Thoracic aorta (tissue), 2 donors: Measurements from ENCODE around the gene POLR3E. TPM values are rescaled to one million over a fixed set of nuclear protein-coding genes. Genes with fewer than 3 reads are reported as not detected.

Experiments
- ATAC-seq: fragments of 150-250 bp; one replicate; pipeline ENCODE4 v1.8.0; 2017; ENCODE audit warnings: low read depth; ENCODE audit not compliant: insufficient number of reproducible peaks, low FRiP score
- DNase-seq: peaks from one replicate; pipeline ENCODE4 v3.0.0-alpha.2; 2020; ENCODE audit warnings: low spot score
- H3K27ac ChIP-seq, 2 donors: fragments of 200-600 bp; sonication (generic); 1 replicate in 1 of 2; 2 replicates in 1 of 2; pipeline ENCODE4 v1.5.1; 2016; ENCODE audit warnings: mild to moderate bottlenecking in 2 of 2, moderate library complexity in 2 of 2
- H3K27me3 ChIP-seq: fragments of 200-600 bp; sonication (generic); replicated peaks from 2 replicates; pipeline ENCODE4 v1.6.0; 2016; ENCODE audit warnings: mild to moderate bottlenecking; ENCODE audit not compliant: insufficient read depth
- H3K36me3 ChIP-seq: fragments of 200-600 bp; sonication (generic); one replicate; pipeline ENCODE4 v1.5.1; 2016
- H3K4me1 ChIP-seq, 2 donors: fragments of 200-600 bp; sonication (generic); 1 replicate in 1 of 2; 2 replicates in 1 of 2; pipeline versions ENCODE4 v1.5.1 to v1.6.0; 2016; ENCODE audit warnings: low read depth in 2 of 2, mild to moderate bottlenecking in 1 of 2; ENCODE audit not compliant: control insufficient read depth in 1 of 2
- H3K4me3 ChIP-seq: fragments of 200-600 bp; sonication (generic); 2 replicates; pipeline ENCODE4 v1.5.1; 2016; ENCODE audit warnings: mild to moderate bottlenecking
- H3K9me3 ChIP-seq: fragments of 200-600 bp; sonication (generic); 2 replicates; pipeline ENCODE4 v1.5.1; 2016
- CTCF ChIP-seq: fragments of 200-600 bp; sonication (generic); IDR thresholded peaks from one replicate; pipeline ENCODE4 v1.5.1; 2019; ENCODE audit warnings: antibody characterized with exemption
- total RNA-seq, 2 donors: library from RNA; depleted of rRNA; stranded (reverse); fragments of >200 nt; gene quantifications; one replicate each; pipeline versions ENCODE4 v1.1.0 to v1.2.3, GENCODE V29; 2016

POLR3E gene
- total RNA-seq, 2 donors from 2014 or later = 62.9 to 112 TPM

DNA sequence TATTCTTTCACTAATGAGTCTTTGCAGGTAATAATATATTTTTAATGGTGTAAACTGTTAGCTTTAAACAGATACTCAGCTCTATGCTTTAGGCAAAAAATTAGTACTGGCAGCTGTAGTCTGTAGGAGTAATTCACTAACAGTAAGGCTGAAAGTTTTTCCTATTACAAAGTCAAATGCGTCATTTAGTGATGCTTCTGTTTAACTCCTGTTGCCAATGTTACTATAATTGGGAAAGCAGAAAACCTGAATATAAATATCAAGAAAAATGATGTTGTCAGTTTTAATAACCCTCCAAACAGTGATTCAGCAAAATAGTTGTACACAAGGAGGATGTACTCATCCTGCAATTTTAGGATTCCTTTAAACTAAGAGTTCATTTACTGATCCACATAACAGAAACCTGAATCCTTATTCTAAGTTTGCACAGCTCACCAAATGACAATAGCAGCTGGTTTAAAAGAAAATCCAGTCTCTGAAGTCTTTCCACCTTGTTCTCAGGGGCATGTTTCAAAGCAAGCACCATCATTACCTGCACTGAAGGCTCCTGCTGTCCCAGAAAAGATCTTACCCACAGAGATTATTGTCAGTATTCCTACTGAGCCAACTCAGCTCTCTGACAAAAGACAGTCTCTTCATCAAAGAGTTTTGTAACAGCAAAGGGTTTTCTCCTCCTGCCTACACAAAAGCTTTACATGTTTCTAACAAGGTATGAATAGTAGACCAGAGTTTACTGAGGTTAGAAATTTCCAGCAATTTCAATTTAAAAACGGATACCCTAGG lies 73.0 kb downstream of the POLR3E start:
- Histone ChIP-seq H3K4me3 (peak overlapping the region; percentile 9), H3K36me3 (peaks cover 3% of the 10 kb centered on the region), H3K27me3 (no peaks in the 10 kb centered on the region), H3K9me3 (no peaks in the 10 kb centered on the region), H3K27ac (peak overlapping the region; percentile 59 to 65), H3K4me1 (peaks cover 28 to 57% of the 10 kb centered on the region in 2 donors)
- no peak for TF ChIP-seq CTCF
- no peak for ATAC-seq
- DNase-seq = no peak

- peak overlapping the region; percentile 72 to 73 for H3K27ac ChIP-seq
Measured at GRCh38 chr16:22372882-22373661, 75.9 kb downstream of the POLR3E start.

GRCh38 chr16:22373662-22374310 lies 76.6 kb downstream of the POLR3E start:
- Histone ChIP-seq H3K9me3 (no peaks in the 10 kb centered on the region), H3K4me1 (peaks cover 13 to 46% of the 10 kb centered on the region in 2 donors), H3K27me3 (no peaks in the 10 kb centered on the region), H3K36me3 (no peaks in the 10 kb centered on the region), H3K4me3 (peak overlapping the region; percentile 79), H3K27ac (peak overlapping the region; percentile 72 to 73)
- TF ChIP-seq CTCF = no peak
- no peak for ATAC-seq
- no peak for DNase-seq

More at GRCh38 chr16:22372882-22373661, 75.9 kb downstream of the POLR3E start:
- Histone ChIP-seq H3K36me3 (no peaks in the 10 kb centered on the region), H3K9me3 (no peaks in the 10 kb centered on the region), H3K27me3 (no peaks in the 10 kb centered on the region), H3K4me3 (peak overlapping the region; percentile 79), H3K4me1 (peaks cover 18 to 49% of the 10 kb centered on the region in 2 donors)
- DNase-seq (no peak), ATAC-seq (no peak)
- no peak for TF ChIP-seq CTCF

- H3K27me3 ChIP-seq = no peaks in the 10 kb centered on the region
- H3K9me3 ChIP-seq = no peaks in the 10 kb centered on the region
- no peaks in the 10 kb centered on the region for H3K36me3 ChIP-seq
- peak within 1 kb of the TSS; percentile 79 for H3K4me3 ChIP-seq
- peak within 1 kb of the TSS; percentile 72 to 73 for H3K27ac ChIP-seq
- peak; percentile 89 for DNase-seq
- peaks cover 8 to 38% of the 10 kb centered on the region in 2 donors for H3K4me1 ChIP-seq
- TF ChIP-seq CTCF = no peak
- ATAC-seq = peak; percentile 92
Measured at GRCh38 chr16:22374311-22375116, 77.3 kb downstream of the POLR3E start, which contains the start of gene CDR2. TSS of gene CDR2 (minus strand) at chr16:22374619. CDS start at chr16:22374309, 310 bp downstream.
